Prostate gland (tissue), 2 donors: ENCODE results near the gene NDUFB2. TPM values are rescaled to one million over a fixed set of nuclear protein-coding genes. Genes with fewer than 3 reads are reported as not detected.
"Not testable (repeated sequence)": the region's sequence is repeated elsewhere in the genome, so short reads cannot be mapped to it uniquely, and the experiment has no call there.

Experiments
- DNase-seq: peaks from one replicate; pipeline ENCODE4 v3.0.0-alpha.2; 2019; ENCODE audit warnings: low spot score
- H3K27ac ChIP-seq, 2 donors: fragments of 200-600 bp; sonication (generic); 2 replicates each; pipeline ENCODE4 v1.5.1; 2017 to 2019
- H3K27me3 ChIP-seq: fragments of 200-600 bp; sonication (generic); replicated peaks from 2 replicates; pipeline ENCODE4 v1.5.1; 2019; ENCODE audit not compliant: insufficient read depth
- H3K36me3 ChIP-seq, 2 donors: fragments of 200-600 bp; sonication (generic); 1 replicate in 1 of 2; 2 replicates in 1 of 2; pipeline versions ENCODE4 v1.5.1 to v1.8.1; 2017 to 2019
- H3K4me1 ChIP-seq: fragments of 200-600 bp; sonication (generic); replicated peaks from 2 replicates; pipeline ENCODE4 v1.5.1; 2019
- H3K4me3 ChIP-seq, 2 donors: fragments of 200-600 bp; sonication (generic); 2 replicates each; pipeline ENCODE4 v1.5.1; 2017 to 2019
- H3K9me3 ChIP-seq: fragments of 200-600 bp; sonication (generic); 2 replicates; pipeline ENCODE4 v1.5.1; 2017
- CTCF ChIP-seq, 4 experiments: fragments of 200-600 bp in 2 of 4; fragments of 450-650 bp in 2 of 4; sonication (generic) in 2 of 4; IDR thresholded peaks; 1 replicate in 3 of 4; 2 replicates in 1 of 4; pipeline ENCODE4 v1.5.1; 2016 to 2019; ENCODE audit warnings: antibody characterized with exemption in 4 of 4, mild to moderate bottlenecking in 2 of 4, moderate library complexity in 2 of 4
- POLR2A ChIP-seq: fragments of 450-650 bp; IDR thresholded peaks from one replicate; pipeline ENCODE4 v1.6.1; 2016; ENCODE audit warnings: antibody characterized with exemption, mild to moderate bottlenecking
- POLR2AphosphoS5 ChIP-seq: sonication (generic); formaldehyde crosslinking; IDR thresholded peaks from one replicate; pipeline ENCODE4 v1.6.1; 2017; ENCODE audit warnings: antibody characterized with exemption
- whole genome bisulfite sequencing: methylation state at CpG from one replicate; pipeline ENCODE4 v1.1.5; 2018; 5-methylcytosine and 5-hydroxymethylcytosine counted together
- intact Hi-C: fragments of 100-400 bp; cut with DNase I; formaldehyde crosslinking; loops from one replicate; pipeline ENCODE4 v1.14.2; 2022
- total RNA-seq, 2 donors: library from RNA; depleted of rRNA; stranded (reverse); fragments of >200 nt; gene quantifications; one replicate each; pipeline ENCODE4 v1.1.0, GENCODE V29; 2016

The NDUFB2 gene
- total RNA-seq, 2 donors from 2014 or later: 151 to 333 TPM

DNA sequence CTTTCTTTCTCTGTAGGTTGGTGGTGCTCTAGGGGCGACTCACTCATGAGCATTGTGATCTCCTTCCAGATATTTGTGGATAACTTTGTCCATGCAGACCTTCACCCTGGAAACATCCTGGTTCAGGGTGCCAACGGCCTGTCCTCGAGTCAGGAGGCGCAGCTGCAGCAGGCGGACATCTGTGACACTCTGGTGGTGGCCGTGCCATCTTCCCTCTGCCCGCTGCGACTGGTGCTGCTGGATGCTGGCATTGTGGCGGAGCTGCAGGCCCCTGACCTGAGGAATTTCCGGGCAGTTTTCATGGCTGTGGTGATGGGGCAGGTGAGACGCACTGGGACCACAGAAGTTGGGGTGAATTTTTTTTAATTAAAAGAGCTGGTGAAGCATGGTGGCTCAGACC is 9.6 kb upstream of the NDUFB2 start:
- intact Hi-C loops: no loop called here
- H3K9me3 ChIP-seq: no peaks in the 10 kb centered on the region
- TF ChIP-seq POLR2AphosphoS5 (no peak), POLR2A (no peak), CTCF (IDR thresholded peaks at IDR 0.05) (no peak)
- no peak overlapping the region for H3K4me3 ChIP-seq
- peaks cover 0 to 5% of the 10 kb centered on the region in 2 donors for H3K36me3 ChIP-seq
- 97% methylated on average over 11 of the region's 11 CpGs for WGBS
- DNase-seq: no peak
- H3K4me1 ChIP-seq: no peaks in the 10 kb centered on the region
- no peak overlapping the region for H3K27ac ChIP-seq
- H3K27me3 ChIP-seq: no peaks in the 10 kb centered on the region

- intact Hi-C loops: no loop called here
- Histone ChIP-seq H3K27me3 (no peaks in the 10 kb centered on the region), H3K4me3 (no peak overlapping the region), H3K9me3 (no peaks in the 10 kb centered on the region), H3K27ac (no peak overlapping the region), H3K4me1 (no peaks in the 10 kb centered on the region), H3K36me3 (peaks cover 0 to 5% of the 10 kb centered on the region in 2 donors)
- no peak for DNase-seq
- WGBS: 84% methylated on average over 6 of the region's 6 CpGs
- TF ChIP-seq POLR2A (no peak), CTCF (IDR thresholded peaks at IDR 0.05) (no peak)
Observed at GRCh38 chr7:140688341-140688740, 8.2 kb upstream of the NDUFB2 start.

- Histone ChIP-seq H3K27me3 (no peaks in the 10 kb centered on the region), H3K9me3 (no peaks in the 10 kb centered on the region), H3K36me3 (peaks cover 0 to 5% of the 10 kb centered on the region in 2 donors), H3K27ac (no peak overlapping the region), H3K4me3 (no peak overlapping the region), H3K4me1 (no peaks in the 10 kb centered on the region)
- DNase-seq: no peak
- intact Hi-C loops: loop anchor here (10.0 kb wide), 1 partner anchor 235 kb away; the partner anchor contains the start of gene BRAF
- no peak for TF ChIP-seq POLR2A
- WGBS: 93% methylated on average over 16 of the region's 16 CpGs
Observed at GRCh38 chr7:140689199-140690152, 7.0 kb upstream of the NDUFB2 start.

- no peaks in the 10 kb centered on the region for H3K4me1 ChIP-seq
- H3K36me3 ChIP-seq: peaks cover 0 to 5% of the 10 kb centered on the region in 2 donors
- H3K9me3 ChIP-seq: no peaks in the 10 kb centered on the region
- H3K27me3 ChIP-seq: no peaks in the 10 kb centered on the region
- no peak for DNase-seq
- 93% methylated on average over 12 of the region's 12 CpGs for WGBS
- no peak overlapping the region for H3K4me3 ChIP-seq
- intact Hi-C loops: loop anchor here (10.0 kb wide), 1 partner anchor 233 kb away; the partner anchor contains the start of gene BRAF
- no peak overlapping the region for H3K27ac ChIP-seq
- TF ChIP-seq POLR2A: no peak
- TF ChIP-seq CTCF (IDR thresholded peaks at IDR 0.05): no peak
- no peak for TF ChIP-seq POLR2AphosphoS5
Observed at GRCh38 chr7:140691376-140692045, 5.0 kb upstream of the NDUFB2 start.

DNA sequence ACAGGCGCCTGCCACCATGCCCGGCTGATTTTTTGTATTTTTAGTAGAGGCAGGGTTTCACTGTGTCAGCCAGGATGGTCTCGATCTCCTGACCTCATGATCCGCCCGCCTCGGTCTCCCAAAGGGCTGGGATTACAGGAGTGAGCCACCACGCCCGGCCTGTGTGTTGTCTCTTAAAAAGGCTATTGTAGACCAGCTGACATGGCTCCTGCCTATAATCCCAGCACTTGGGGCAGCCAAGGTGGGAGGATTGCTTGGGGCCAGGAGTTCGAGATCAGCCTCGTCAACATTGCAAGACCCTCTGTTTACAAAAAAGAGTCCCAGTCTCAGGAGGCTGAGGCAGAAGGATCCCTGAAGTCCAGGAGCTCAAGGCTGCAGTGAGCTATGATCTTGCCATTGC is 2.7 kb upstream of the NDUFB2 start:
- not testable (repeated sequence) for H3K36me3 ChIP-seq, H3K4me1 ChIP-seq, DNase-seq, H3K4me3 ChIP-seq, H3K27ac ChIP-seq, H3K27me3 ChIP-seq, H3K9me3 ChIP-seq
- 93% methylated on average over 10 of the region's 10 CpGs for WGBS
- intact Hi-C loops: loop anchor here (10.0 kb wide), 1 partner anchor 231 kb away; the partner anchor contains the start of gene BRAF
